Left forelimb (tissue), 1 donor: ENCODE measurements around the gene FCHSD1.
A peak's percentile ranks its signal among the peaks of the same experiment; 100 is the strongest.

ENCODE experiments used
- DNase-seq: peaks from one replicate; pipeline ENCODE4 v3.0.0-alpha.2; 2018; ENCODE audit warnings: low spot score

The FCHSD1 gene

DNA sequence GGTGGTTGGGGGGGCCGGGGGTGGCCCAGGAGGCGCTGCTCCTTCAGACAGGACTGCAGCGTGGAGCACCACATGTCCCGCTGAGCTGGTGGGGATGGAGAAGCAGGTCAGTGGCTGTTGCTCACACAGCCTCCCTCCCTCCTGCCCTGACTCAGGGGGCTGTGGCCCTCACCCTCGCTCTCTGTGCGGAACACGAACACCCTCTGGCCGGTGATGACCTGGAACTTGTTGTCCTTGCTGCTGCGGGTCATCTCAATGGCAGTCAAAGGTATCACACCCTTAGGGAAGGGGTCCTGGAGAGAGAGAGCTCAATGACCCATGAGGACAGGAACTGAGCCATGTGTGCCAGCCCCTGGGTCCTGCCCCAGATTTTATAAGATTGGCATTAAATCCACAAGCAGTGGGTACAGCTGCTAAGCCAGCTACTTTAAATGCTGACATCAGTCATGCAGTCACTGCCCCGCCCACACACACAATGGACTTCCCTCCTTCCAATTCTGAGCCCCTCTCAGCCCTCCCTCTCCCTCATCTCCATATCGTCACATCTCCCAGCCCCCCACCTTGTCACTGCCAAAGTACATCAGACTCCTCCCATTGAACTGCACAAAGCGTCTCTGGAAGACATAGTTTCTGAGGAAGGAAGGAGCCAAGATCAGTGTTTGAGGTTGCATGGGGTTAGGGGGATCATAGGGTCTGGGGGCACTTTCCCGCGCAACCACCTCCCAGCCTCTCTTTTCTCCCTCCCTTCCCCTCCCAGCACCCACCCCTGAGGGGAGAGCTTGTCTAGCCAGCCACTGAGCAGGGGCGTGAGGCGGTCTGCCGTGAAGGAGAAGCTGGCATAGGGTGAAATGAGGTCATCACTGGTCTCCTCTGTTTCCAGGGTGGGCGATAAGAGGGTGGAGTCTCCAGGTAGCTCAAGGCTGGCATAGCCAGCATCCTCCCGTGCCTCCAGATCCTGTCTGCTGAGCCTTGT lies 21.9 kb upstream of the FCHSD1 start:
- DNase-seq = no peak

DNA sequence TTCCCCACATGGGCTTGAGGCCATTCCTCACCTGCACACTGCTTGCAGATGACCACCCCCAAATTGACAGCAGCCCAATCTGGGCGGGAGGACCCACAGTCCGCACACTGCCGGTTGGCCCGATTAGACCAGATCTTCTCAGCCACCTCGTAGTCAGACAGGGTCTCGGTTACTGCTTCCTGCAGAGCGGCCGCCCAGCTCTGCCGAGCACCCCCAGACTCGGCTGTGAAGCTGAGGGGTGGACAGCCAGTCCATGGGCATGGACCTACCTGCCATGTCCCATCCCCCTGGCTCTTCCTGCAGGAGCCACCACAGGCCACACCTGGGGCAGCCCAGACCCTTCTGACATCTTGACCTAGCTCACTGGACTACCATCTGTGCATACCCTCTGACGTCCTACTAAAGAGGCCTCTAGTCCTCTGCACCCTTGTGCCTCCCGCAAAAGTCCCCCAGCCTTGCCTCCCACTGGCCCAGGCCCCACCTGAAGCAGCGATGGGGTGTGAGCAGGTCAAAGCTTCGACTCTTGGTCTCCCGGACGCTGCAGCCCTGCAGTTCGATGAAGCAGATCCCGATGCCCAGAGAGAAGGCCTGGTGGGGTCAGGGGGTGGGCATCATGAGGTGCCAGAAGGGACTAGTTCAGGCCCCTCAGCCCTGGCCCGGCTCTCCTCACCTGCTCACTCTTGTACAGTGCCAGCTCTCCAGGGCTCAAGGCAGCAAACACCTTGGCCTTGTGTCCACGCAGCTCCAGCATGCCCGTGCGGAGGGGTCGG lies 21.0 kb upstream of the FCHSD1 start:
- no peak for DNase-seq

DNA sequence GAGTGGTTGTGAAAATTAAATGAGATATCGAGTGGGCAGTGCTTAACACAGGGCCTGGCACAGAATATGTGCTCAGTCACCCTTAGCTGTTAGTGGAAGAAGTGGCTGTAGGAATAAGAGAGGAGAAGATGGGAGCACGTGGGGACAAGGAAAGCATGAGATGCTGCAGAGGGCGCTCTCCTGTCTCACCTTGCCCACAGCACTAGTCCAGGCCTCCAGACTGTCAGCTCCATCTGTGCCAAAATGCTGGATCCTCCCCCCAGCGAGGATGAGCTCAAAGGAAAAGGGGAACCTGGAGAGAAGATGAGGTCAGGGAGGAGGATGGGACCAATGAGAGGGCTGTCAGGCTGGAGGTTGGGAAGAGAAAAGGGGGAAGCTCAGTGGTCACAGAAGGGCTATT lies 18.3 kb upstream of the FCHSD1 start:
- no peak for DNase-seq

DNA sequence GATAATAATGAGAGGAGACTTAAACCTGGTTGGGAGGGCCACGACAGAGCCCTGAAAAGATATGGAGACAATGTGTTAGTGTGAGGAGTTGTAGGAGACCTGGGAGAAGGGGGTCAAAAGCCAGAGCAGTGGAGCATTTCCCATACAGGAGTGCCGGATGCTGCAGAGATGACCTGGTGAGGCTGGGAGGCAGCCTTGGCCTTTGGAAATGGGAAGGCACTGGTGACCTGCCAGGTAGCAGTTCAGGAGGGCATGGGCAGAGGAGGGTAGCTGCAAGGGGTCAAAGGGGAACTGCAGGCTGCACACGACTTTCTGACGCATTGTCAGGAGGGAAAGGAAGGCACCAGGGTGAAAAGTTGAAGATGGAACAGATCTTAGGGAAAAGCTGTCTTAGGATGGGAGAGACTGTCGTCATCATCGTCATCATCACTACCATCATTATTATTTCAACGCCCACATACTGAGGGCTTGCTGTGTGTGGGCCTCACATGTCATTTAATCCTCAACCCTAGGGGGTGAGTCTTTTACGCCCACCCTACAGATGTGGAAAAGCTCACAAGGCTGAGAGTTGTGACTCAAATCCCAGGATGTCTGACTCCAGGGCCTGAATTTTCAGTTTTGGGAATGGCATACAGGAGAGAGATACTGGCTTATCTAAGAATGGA lies 17.5 kb upstream of the FCHSD1 start:
- no peak for DNase-seq

DNA sequence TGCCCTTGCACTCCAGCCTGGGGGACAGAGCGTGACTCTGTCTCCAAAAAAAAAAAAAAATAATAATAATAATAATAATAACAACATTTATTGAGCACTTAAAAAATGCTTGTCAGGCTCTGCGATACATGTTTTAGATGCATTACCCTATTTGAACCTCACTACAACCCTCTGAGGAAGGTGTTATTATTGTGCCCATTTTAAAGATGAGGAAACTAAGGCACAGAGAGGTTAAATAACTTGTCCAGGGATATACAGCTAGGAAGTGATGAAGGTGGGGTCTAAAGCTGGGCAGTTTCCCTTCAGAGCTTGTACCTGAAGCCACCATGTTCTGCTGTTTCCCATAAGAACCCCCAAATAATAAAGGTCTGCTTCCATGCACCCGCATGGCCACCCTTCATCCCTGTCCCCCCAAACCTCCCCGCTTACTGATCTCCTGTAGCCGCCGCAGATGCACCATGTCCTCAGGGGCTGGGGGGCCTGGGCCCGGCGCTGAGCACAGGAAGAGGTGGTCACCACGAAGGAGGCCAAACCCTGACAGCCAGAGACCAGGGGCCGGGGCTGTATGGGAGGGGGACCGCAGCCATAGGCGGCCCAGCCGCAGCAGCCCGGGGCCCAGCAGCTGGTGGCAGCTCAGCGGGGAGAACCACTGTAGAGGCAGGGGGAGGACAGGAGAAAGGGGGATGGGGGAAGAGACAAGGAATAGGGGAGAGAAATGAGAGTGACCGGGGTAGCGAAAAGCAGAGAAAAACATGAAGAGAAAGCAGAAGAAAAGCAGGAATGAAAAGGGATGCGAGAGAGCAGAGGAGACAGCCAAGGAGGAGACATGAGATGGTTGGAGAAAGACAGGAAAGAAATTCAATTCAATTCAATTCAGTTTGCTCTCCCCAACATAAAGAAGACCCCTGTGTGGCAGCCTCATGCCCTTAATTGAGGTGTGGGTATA lies 15.1 kb upstream of the FCHSD1 start:
- no peak for DNase-seq

DNA sequence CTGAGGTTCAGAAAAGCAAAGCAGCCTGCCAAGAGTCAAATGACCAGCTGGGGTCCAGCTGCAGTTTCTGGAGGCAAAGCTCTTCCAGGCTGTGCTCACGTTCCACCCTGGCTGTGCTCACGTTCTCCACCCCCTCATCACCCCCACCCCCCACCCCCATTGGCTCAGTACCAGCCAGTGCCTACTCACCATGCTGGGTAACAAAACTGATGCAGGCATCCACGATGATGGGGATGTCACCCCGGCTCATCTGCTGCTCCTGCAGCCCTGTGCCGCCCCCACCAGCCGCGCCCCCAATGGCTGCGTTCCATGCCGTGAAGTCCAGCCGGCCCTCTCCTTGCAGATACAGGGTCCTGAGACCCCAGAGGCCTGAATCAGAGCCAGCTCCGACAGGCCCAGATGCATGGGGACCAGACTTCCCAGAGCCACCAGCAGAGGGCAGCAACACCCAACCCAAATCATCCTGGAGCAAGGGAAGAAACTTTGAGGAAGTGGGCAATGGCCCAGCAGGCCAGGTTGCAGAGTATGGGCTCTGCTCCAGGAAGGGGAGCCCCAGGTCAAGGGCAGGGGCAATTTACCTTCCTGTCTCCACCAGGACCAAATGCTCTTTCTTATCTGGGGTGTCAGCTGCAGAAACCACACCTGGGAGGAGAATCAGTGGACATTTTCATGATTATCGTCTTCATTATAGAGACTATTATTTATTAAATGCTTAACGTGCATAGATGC lies 13.7 kb upstream of the FCHSD1 start:
- peak; percentile 82 for DNase-seq

DNA sequence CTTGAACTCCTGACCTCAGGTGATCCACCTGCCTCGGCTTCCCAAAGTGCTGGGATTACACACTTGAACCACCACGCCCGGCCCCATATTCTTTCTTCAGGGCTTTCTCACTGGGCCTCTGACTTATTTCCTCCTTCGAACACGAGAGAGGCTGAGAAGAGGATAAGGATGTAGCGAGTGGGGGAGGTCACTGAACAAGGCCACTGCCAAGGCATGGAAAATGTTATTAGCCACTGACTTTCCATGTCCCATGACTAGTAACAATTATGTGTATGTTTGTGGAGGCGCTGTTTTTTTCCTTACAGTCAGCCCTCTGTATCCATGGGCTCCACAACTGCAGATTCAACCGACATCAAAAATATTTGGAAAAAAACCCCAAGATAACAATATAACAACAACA lies 12.3 kb upstream of the FCHSD1 start:
- no peak for DNase-seq

DNA sequence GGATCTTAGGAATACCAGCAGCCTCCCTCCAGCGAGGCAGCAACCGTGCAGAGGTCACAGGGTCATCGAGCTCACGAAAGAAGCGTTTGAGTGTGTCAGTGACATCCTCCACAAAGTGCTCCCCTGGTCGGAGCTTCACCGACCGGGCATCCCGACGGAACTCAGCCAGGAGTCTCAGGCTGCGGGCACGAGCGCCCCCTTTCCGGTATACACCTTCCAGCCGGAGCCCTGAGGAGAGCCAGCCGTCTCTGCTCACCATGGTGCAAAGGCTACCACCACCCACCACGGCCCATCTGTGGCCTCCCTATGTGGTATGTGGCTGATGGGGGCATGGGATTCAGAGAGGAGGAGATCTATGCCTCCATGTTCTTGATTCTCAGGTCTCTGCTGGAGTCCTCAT lies 10.8 kb upstream of the FCHSD1 start:
- DNase-seq = no peak

DNA sequence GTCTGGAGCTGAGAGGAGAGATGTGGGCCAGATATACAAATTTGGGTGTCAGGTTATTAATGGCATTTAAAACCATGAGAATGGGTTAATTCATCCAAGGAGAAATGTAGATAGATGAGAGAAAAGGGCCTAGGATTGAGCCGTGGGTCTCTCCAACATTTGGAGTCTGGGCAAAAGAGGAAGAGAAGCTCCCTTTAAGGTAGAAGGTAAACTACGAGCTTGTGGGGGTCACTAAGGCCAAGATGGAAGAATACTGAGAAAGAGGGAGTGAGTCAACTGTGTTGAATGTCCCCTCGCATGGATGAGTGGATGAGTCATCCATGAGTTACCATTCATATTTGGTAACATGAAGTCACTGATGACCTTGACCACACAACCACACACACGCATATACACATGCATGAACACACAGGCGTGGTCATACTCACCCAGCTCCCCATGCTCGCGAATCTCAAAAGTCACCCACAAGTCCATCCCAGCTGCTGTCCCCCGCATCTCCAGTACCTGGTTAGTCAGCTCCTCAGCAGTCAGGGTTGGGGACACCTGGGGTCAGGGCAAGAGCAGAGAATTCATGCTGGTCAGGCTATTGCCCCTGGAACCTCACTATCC lies 6.8 kb upstream of the FCHSD1 start:
- DNase-seq = no peak

DNA sequence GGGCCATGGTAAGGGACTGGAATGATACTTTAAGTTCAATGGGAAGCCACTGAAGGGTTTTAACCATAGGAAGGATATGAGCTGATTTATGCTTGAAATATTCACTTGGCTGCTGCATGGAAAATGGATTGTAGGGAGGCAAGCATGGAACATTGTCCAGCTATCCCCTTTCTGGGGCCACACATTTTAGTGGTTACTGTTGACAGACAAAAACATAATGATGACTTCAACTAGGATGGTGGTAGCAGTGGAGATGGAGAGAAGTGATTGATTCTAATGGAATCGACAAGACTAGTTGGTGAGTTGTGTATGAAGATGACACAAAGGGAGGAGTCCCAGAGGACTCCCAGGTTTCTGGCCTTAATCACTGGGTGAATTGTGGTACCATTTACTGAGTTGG lies 6.2 kb upstream of the FCHSD1 start:
- no peak for DNase-seq

DNA sequence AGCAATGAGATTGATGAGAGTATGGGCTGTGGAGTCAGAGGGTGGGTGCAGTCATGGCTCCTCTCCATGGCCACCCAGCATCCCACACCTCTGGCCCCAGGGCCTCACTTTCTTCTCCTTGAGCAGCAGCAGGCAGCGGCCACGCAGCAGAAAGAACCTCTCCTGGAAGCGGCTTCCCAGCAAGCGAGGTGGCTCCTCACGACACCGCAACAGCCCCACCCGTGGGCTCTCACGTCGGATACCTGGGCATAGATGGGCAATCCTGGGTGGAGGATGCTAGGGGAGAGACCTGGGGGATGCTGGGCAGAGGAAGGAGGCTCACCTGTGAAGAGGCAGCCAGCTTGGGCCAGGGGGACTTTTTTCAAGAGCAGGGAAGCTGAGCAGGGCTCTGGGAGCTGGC lies 5.2 kb upstream of the FCHSD1 start:
- DNase-seq = no peak

DNA sequence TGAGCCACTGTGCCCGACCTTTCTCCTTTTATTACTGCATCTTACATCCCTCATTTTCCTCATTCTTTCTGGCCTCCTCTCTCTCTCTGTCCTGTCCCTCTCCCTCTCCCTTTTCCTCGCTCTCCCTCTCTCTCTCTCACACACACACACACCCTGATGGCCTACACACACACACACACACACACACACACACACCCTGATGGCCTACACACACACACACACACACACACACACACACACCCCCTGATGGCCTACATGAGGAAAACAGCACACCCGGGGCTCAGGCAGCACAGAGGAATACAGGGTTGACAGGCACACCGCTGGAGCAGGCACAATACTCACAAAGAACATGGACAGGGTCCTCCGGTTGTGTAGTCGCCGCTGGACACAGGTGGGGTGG lies 3.8 kb upstream of the FCHSD1 start:
- DNase-seq = no peak

DNA sequence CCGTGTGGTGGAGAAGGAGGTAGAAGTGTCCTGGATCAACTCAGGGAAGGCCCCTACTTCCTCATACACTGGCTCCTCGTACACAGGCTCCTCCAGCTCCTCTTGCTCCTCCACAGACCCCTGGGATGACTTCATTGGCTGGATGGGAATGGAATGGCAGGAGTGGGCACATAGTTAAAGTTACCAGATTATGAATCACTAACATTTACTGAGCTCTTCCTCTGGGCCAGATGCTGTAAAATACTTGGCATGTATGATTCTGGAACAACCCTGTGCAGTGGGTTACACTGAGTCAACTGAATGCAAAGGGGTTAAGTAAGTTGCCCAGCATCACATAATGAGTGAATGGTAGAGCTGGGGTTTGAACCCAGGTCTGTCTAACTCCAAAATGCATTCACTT lies 3.1 kb upstream of the FCHSD1 start:
- no peak for DNase-seq

DNA sequence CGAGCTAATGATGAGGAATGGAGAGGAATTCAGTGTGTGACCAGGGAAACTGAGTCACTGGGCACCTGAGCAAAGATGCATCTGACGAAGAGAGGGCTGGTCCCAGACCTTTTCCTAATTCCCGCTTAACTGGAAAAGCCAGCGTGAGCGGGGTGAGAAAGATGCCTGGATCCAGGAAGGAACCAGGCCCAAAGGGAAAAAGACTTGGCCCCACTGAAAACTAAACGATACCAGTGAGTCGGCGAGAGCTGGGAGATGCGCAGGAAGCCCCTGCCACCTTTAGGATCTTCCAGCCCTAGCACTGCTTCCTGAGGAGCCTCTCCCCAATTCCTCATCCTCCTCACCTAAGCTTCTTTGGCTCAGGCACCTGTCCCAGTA lies 499 bp upstream of the FCHSD1 start:
- DNase-seq = no peak

DNA sequence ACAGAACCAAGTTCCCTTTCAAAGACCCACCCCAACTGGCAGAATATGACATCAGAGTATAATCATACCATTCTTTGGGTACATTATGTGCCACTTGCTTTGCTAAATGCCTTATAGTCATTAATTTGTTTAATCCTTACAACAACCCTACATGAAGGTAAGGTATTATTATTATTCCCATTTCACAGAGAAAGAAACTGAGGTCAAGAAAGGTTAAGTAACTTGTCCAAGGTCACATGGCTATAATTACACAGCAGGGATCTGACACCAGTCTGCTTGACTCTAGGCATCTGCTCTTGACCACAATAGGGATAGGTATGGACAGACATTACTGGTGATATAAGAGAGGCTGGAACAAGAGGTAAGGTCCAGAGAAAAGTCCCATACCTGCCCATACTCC lies 1.2 kb downstream of the FCHSD1 start:
- no peak for DNase-seq

DNA sequence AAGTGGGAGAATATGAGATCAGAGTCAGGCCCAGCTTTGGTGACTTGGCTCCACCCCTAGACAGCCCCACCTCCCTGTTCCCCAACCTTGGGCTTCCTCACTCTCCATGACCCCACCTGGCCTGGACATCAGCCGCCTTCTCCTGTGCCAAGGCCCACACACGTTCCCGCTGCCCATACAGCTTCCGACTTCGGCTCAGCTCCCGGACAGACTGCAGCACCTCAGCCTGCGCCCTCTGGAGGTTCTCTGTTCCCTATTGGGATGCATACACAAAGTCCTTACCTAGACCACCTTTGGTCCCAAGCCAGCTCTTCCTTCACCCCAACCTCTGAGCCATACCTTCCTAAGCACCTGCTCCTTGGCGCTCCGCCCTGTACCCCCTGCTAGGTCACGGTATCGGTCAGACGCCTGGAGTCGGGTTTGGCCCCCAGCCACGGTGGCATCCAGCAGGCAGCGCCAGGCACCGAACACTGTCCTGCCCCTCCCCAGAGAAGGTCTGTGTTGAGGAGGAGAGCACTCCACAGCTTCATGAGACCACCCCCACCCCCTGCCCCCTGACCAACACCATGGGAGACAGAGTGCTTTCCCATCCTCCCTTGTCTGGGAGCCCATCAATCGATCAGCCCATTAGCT lies 2.0 kb downstream of the FCHSD1 start:
- no peak for DNase-seq

DNA sequence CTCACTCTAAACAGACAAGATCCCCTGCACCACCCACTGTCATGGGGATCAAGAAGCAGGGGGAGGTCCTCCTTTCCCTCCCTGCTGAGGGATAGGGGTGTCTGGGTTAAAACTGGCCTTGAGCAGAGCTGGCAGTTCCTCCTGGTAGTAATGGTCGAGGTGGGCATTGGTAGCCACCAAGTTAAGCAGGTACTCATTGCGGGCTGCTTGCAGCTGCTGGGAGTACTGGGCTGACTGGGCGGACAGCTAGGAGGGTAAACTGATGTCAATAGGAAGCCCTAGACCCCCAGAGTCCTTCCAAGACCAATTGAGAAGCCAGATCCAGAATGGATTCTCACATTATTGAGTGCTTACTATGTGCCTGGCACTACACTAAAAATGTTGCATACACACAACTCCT lies 3.4 kb downstream of the FCHSD1 start:
- no peak for DNase-seq

DNA sequence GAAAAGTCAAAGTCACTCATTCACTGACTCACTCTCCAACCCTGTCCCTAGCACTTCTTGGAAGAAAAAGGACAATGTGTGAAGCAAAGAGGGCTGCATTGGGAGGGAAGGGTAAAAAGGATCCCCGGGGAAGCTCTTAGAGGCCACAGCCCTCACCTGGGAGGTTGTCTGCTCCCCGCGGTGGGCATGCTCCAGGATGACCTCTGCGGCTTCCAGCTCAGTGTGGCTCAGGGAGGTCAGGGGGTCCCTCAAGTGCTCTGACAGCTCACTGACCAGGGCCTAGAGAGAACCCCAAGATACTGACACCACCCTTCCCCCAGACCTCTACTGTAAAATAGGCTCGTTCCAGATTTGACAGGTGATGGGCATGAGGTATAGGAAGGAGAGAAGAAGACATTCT lies 4.0 kb downstream of the FCHSD1 start:
- DNase-seq = no peak

DNA sequence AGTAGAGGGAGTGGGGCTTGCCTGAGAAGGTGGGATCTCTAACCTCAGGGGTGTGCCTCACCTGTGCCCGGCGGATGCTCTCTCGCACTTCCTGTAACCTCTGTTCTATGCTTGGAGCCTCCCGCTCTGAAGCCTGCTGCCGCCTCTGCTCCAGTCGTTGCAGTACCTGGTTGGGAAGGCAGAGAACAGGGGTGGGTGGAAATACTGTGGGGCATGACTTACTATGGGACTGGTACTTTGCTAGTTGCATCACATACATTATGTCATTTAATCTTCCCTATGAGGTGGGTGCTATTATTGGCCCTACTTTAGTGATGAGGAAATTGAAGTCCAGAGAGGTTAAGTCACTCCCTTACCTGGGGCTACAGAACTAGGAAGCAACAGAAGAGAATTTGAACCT lies 5.2 kb downstream of the FCHSD1 start:
- DNase-seq = no peak

DNA sequence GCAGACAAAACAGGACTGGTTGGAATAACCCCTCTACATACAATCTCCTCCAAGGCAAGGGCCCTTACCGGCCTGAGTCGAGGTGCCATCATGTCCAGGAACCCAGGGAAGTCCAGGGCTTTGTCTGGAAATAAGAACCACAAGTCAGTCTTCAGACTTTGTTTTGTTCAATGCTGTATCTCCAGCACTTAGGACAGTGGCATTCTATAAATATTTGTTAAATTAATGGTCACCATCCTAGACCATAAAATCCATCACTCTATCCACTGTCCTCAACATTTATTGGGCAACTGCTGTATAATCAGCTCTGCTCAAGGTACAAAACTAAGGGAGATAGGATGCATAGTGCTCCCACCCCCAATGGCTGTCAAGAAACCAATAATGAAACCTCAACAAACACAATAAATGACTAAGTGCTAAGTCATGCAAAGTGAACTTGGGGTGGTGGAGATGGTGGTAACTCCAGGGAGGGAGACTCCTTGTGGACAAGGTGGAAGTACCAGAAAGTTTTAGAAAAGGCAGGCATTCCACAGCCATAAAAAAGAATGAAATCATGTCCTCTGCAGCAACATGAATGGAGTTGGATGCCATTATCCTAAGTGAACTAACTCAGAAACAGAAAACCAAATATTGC lies 9.5 kb downstream of the FCHSD1 start:
- DNase-seq = no peak
